NCI-H774 (cell line): ENCODE results near the gene EFHC1.

Experiments used
- DNase-seq: peaks from one replicate; lab custom pipeline; 2025; lab: John Stamatoyannopoulos, UW

The EFHC1 gene

DNA sequence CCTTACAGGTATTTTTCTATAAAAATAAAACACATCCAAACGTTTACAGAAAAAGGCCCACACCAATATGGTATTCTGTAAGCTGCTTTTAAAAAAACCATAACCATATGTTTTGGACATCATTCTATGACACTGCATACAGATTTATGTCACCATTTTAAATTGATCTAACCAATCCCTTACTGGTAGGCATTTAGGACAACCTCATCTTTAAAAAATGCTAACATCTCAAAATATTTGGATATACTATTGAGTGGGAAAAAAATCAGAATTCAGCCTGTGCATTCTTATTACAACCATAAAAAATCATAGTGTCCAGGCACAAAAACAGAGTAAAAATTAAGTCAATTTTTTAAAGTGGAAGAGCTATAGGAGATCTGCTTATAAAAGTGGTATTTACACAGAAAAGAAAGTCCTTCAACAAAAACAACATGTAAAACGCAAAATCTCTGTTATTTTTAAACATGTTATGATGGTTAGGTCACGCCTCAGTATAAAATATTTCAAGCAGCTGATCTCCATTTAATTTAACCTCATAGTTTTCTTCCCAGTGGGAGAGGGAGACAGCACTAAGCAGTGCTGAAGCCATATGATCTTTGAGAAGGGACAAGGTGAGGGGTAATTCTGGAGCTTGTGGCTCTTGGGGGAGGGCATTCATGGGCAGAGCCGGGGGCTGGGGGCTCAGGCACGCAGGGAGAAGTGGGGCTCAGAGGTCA lies 135.5 kb downstream of the EFHC1 start:
- DNase-seq: no peak

DNA sequence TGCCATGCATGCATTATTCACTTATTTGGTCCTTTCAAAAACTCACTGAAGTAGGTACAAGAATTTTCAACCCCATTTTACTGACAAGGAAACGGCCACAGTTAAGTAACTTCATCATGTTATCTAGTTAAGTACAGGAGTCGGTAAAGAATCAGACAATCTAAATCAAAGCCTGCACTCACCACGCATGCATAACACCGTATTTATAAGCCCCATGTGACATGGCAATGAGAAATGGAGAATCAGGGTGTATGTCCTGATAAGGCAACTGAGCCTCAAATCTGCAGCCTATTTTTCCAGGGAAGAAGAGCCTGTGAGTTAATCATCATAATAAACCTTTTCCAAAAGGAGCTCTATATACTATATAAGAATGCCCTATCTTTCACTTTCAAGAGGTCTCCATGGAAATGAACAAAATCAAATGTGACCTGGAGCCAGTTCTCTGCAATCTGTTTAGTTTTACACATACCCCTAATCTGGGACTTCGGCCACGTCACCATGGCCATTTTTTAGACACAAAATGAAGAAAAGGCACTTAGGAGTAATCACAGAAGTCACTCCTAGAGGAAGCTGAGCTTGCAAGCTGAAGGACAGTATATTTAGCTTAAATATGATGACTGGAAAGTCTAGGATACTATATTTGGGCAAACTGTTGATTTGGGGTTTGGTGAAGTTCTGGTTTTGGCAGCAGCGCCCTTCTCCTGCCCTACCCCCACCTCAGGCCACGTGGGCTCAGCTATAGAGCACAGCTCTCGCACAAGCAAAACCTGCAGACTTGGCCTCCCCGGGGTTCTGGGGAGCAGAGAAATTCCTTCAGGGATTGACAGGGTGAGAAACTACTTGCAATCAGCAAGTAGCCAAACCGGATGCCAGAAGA lies 137.5 kb downstream of the EFHC1 start:
- DNase-seq: no peak

DNA sequence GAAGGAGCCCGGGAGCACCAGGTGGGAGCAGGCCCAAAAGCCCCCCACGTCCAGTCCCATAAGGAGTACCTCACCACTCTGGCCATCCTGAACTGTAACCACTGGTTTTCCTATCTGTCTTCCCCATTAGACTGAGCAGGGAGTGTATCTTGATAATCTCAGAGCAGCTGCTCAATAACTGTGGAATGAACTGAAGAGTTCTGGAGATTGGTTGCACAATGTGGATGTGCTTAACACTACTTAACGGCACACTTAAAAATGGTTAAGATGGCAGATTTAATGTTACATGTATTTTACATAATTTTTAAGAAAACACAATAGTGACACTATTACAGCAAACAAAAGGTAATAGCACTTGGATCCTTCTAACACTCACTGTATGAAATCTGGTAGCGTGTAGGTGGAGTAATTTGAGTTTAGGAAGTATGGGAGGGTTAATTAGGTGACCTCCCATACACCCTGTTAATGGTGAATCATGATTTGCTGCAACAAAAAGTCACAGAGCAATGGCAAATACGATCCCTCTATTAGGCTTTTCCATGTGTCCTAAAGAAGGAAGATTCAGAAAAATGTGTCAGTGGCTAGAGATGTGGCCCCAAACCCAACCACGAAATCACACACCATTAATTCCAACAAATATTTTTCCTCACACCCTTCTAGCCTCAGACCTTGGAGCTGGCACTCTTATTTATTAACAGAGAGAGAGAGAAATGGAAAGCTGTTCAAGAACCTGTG lies 138.3 kb downstream of the EFHC1 start:
- DNase-seq: no peak

DNA sequence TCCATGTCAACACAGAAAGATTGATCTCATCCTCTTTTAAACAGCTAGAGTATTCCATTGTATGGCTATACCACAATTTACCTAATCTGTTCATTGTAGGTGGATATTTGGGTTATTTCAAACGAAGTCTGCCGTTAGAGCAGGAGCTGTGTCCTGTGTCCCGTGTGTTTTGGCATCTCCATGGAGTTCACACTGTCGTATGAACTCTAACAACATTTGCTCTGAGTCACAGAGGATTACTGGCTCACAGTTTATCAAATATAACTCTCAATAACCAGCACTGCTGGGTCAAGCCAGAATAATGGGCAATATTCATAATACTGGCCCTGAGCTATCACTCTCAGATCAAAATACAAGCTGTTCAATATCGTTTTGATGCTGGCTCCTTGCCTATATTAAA lies 140.3 kb downstream of the EFHC1 start:
- no peak for DNase-seq

DNA sequence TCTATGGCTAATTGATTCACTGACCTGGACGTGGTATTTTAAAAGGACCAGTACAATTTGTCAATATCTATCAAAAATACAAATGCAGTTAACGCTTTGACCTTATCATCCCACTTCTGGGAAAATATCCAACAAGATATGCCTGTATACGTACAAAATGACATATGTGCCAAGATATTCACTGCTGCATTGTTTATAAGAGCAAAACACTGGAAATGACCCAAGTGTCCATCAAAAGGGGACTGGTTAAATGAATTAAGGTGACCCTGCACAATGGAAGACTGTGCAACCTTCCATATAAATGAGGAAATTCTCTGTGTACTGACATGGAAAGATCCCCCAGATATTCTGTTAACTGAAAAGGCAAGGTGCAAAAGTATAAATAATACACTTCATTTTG lies 142.8 kb downstream of the EFHC1 start:
- DNase-seq: no peak

DNA sequence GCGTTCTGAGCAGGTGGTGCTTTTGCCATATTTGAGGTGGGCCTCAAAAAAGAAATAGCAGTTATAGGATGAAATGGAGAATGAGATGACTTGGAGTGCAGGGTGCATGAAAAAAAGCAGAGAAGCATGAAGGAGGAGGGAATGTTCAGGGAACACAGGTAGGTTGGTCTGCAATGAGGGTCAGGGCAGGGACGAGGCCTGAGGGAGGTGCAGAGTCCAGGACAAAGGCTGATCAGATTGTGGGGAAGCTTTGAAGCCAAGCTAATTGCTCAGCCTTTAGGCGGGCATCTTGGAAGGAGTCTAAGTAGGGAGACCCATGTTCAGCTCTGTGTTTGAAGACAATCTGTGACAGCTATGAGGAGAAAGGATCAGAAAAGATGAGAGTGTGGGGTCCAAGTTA lies 144.7 kb downstream of the EFHC1 start:
- DNase-seq: no peak

DNA sequence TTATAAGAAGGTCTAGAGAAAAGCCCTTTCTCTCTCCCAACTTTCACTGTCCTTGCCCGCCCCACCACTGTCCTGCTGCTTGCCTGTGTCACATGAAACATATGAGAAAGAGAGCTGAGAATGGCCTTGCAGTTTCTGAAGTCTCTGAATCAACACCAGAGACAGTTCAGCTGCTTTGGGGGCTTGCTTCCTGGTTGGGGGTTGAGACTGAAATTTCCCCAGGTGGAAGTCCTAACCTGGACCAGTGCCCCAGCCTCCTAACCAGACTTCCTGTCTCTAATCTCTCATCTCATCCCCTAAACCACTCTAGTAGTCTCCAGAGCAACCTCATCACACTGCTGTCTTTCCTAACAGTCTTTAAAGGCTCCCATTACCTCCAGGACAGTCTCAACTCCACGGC lies 146.1 kb downstream of the EFHC1 start:
- DNase-seq: no peak

DNA sequence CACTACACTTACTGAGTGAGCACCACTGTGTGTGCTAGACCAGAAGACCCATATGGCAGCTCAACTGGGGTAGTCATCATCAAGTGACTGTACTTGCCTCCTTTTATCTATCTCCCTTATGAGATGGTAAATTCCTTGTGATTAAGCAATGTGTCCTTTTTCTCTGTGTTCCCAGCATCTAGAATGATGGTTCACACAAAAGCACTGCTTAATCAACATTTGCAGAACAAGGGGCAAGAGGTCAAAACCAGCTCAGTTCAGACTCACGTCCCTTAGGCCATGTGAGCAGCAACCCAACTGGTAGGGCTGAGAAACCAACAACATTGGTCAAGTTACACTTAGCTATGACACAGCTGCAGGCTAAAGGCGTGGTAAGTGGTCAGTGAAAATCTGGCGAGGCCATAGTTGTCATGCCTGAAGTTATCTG lies 146.7 kb downstream of the EFHC1 start:
- DNase-seq: no peak

DNA sequence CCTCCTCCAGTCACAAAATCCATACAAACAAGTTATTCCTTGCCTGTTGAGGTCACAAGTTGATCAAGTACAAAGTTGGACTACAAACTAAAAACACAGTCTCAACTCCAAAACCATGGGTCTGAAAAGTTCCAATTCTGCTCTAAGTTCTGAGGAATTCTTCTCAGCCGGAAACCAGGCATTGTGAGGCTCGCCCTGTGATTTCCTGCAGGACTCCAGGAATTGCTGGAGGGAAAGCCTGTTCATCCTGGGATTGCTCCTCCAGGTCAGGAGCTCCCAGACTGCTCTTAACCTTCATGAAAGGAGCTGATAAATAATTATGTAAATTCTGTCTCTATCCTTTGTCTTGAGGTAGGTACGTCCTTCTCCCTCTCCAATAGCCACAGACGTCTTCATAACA lies 148.2 kb downstream of the EFHC1 start:
- DNase-seq: no peak

DNA sequence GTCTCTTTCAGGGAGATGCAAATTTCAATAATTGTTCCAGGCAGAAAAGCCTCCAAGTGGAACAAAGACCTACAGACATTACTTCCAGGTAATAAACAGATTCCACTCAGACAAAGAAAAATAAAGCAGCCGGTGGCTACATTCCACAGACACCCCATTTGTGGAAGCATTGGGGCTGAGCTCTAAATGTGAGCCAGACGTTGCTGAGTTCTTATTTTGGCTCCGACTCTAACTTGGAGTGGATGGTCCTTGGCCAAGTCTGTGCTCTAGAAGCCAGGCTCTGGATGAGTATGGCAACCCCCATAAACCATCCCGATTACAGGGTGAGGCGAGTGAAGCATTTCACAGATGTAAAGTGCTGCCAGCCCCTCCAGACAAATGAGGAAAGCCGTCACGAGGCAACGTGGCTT lies 150.2 kb downstream of the EFHC1 start:
- no peak for DNase-seq

DNA sequence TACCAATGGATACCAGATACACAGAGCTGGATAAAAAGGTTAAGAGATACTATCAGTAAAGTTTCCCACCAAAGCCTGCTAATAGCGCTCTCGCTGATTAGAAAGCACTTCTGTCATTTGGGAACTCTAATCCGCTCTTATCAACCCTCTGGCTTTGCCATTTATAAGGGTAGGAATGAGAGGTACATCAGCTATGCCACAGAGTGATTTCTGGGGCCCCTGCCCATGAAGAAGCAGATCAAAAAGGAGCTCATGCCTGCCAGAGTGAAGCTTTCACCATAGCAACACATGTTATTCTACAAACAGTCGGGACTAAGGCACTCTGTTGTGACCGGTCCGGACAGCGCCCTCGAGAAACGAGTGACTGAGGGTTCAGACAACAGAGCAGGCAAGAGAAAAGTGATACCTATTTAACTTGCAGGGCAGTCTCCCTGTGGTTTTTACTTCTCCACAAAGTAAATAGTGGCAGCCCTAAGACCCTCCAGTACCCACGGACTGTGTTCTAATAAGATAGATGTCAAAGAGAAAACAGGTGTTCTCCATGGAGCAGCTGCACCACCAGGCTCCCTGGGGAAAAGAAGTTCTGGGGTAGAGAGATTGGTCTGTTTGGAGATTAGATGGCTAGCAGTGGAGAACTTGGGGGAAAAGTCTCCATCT lies 151.1 kb downstream of the EFHC1 start:
- DNase-seq: no peak

DNA sequence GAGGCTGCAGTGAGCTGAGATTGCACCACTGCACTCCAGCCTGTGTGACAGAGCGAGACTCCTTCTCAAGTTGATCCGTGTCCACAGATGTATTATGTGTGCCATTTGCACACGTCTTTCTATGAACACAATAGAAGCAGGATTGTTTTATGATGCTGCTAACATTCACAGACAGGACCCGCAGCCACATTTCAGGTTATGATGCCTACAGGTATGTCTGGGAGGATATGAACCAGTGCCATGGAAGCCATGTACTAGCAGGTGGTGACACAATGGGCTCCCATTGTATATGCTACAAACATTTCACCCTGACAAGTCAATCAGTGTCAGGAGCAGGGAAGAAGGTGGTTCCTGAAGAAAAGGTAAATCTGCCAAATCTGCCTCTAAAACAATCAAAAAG lies 152.4 kb downstream of the EFHC1 start:
- no peak for DNase-seq

DNA sequence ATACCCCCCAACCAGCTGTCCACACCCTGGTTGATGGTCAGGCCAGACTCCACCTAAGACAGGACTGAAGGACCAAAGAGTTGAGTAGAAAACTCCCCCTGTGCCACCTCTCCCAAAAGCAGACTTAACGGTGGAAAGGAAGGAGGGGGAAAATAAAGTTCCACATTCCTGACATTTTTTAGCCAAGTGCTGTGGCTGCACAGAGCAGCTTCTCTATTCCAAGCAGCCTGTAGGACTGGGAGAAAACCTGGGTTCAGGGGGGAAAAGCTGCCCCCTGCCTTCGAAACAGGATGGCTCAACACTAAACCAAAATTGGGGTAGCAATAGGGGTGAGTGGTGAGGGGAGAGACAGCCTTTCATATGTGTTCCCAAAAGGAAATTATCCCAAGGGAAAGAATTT lies 153.2 kb downstream of the EFHC1 start:
- DNase-seq: no peak
